SK-N-SH (cell line): Measurements from ENCODE around the gene TXN. TPM values are rescaled to one million over a fixed set of nuclear protein-coding genes. Genes with fewer than 3 reads are reported as not detected.

Experiments used
- CTCF ChIA-PET: fragments of 300-600, 350-600 bp; formaldehyde crosslinking; extraction: SDS; loops from one replicate; lab custom pipeline; 2021; lab: Yijun Ruan, JAX
- POLR2A ChIA-PET: fragments of 350-600 bp; sonication (Branson Sonifier 250); formaldehyde crosslinking; extraction: SDS; loops from one replicate; lab custom pipeline; 2020; ENCODE audit warnings: antibody characterized with exemption, inconsistent platforms; lab: Yijun Ruan, JAX
- DNase-seq: peaks from one replicate; pipeline ENCODE4 v3.0.0; 2012
- H2AFZ ChIP-seq: fragments of 200-600 bp; sonication (generic); 2 replicates; pipeline ENCODE4 v1.8.1; 2016; ENCODE audit warnings: antibody characterized with exemption, mild to moderate bottlenecking, low read depth
- H3F3A ChIP-seq: fragments of 200-600 bp; sonication (generic); replicated peaks from 2 replicates; pipeline ENCODE3; 2016; ENCODE audit warnings: antibody characterized with exemption, mild to moderate bottlenecking; ENCODE audit not compliant: insufficient read depth
- H3K27ac ChIP-seq, 2 experiments: fragments of 200-500 bp in 1 of 2; fragments of 200-600 bp in 1 of 2; sonication (Bioruptor generic) in 1 of 2; sonication (generic), shearing (Covaris generic) in 1 of 2; 2 replicates each; pipeline versions ENCODE4 v1.5.1 to v1.6.1; 2014 to 2016; ENCODE audit warnings: low read depth in 2 of 2, inconsistent platforms in 1 of 2, low read length in 1 of 2, mild to moderate bottlenecking in 1 of 2, mixed read lengths in 1 of 2
- H3K27me3 ChIP-seq: fragments of 200-600 bp; sonication (generic), shearing (Covaris generic); 2 replicates; pipeline ENCODE4 v1.6.1; 2016; ENCODE audit warnings: mixed run types; ENCODE audit not compliant: insufficient read depth
- H3K36me3 ChIP-seq, 2 experiments: fragments of 200-500 bp in 1 of 2; fragments of 200-600 bp in 1 of 2; sonication (Bioruptor generic) in 1 of 2; sonication (generic) in 1 of 2; replicated peaks in 1 of 2; 2 replicates each; pipeline versions ENCODE3 to v1.5.1; 2014 to 2016; ENCODE audit warnings: low read length in 1 of 2, mild to moderate bottlenecking in 1 of 2; ENCODE audit not compliant: insufficient read depth in 2 of 2, control insufficient read depth in 1 of 2
- H3K4me1 ChIP-seq, 2 experiments: fragments of 200-500 bp in 1 of 2; fragments of 200-600 bp in 1 of 2; sonication (Bioruptor generic) in 1 of 2; sonication (generic), shearing (Covaris generic) in 1 of 2; 2 replicates each; pipeline versions ENCODE4 v1.5.1 to v1.6.1; 2014 to 2016; ENCODE audit warnings: low read depth in 1 of 2, low read length in 1 of 2, mixed run types in 1 of 2; ENCODE audit not compliant: insufficient read depth in 2 of 2, control insufficient read depth in 1 of 2
- H3K4me2 ChIP-seq: fragments of 200-600 bp; sonication (generic), shearing (Covaris generic); 2 replicates; pipeline ENCODE4 v1.6.1; 2017; ENCODE audit warnings: mixed run types
- H3K4me3 ChIP-seq, 2 experiments: fragments of 200-500 bp in 1 of 2; fragments of 200-600 bp in 1 of 2; sonication (Bioruptor generic) in 1 of 2; sonication (generic), shearing (Covaris generic) in 1 of 2; 2 replicates each; pipeline versions ENCODE4 v1.5.1 to v1.8.1; 2014 to 2016; ENCODE audit warnings: low read depth in 2 of 2, inconsistent platforms in 1 of 2, low read length in 1 of 2, mild to moderate bottlenecking in 1 of 2, mixed read lengths in 1 of 2, moderate library complexity in 1 of 2
- H3K79me2 ChIP-seq: fragments of 200-600 bp; sonication (generic); 2 replicates; pipeline ENCODE4 v1.8.1; 2017; ENCODE audit warnings: mild to moderate bottlenecking; ENCODE audit not compliant: insufficient read depth
- H3K9ac ChIP-seq: fragments of 200-600 bp; sonication (generic); 2 replicates; pipeline ENCODE4 v1.6.1; 2017; ENCODE audit warnings: mixed run types
- H3K9me2 ChIP-seq: fragments of 200-600 bp; sonication (generic); 2 replicates; pipeline ENCODE4 v1.6.1; 2017; ENCODE audit warnings: mixed run types
- H3K9me3 ChIP-seq: fragments of 200-600 bp; sonication (generic); 2 replicates; pipeline ENCODE4 v1.6.1; 2017; ENCODE audit warnings: mixed run types, mild to moderate bottlenecking, moderate library complexity
- H4K20me1 ChIP-seq: fragments of 200-600 bp; sonication (generic); 2 replicates; pipeline ENCODE4 v1.6.1; 2017; ENCODE audit warnings: mild to moderate bottlenecking, mixed run types; ENCODE audit not compliant: insufficient read depth
- CTCF ChIP-seq: fragments of 200-600 bp; sonication (generic); IDR thresholded peaks from 2 replicates; pipeline ENCODE4 v1.6.1; 2017; ENCODE audit warnings: antibody characterized with exemption, mild to moderate bottlenecking, moderate library complexity
- ELF1 ChIP-seq: IDR thresholded peaks from 2 replicates; pipeline ENCODE4 v1.4.0; 2012
- EP300 ChIP-seq, 2 experiments: IDR thresholded peaks; 2 replicates each; pipeline versions ENCODE4 v1.4.0 to v1.6.1; 2012; ENCODE audit warnings: borderline replicate concordance in 1 of 2, low read depth in 1 of 2, low read length in 1 of 2
- EZH2phosphoT487 ChIP-seq: fragments of 200-600 bp; sonication (generic); IDR thresholded peaks from 2 replicates; pipeline ENCODE4 v1.6.1; 2017; ENCODE audit warnings: low read depth, mixed run types, mild to moderate bottlenecking, antibody characterized with exemption, moderate library complexity, borderline replicate concordance
- GABPA ChIP-seq: IDR thresholded peaks from 2 replicates; pipeline ENCODE4 v1.4.0; 2012; ENCODE audit warnings: low read depth, mild to moderate bottlenecking
- IRF3 ChIP-seq: fragments of 150-350 bp; IDR thresholded peaks from 2 replicates; pipeline ENCODE4 v1.6.1; 2016; ENCODE audit warnings: mild to moderate bottlenecking, low read depth, low read length
- JUND ChIP-seq: IDR thresholded peaks from 2 replicates; pipeline ENCODE4 v1.4.0; 2012
- MEF2A ChIP-seq: IDR thresholded peaks from 2 replicates; pipeline ENCODE4 v1.4.0; 2012; ENCODE audit warnings: low read depth, borderline replicate concordance
- NRF1 ChIP-seq: IDR thresholded peaks from 2 replicates; pipeline ENCODE4 v1.6.1; 2012; ENCODE audit warnings: low read depth, mild to moderate bottlenecking, low read length
- RAD21 ChIP-seq: IDR thresholded peaks from 2 replicates; pipeline ENCODE4 v1.6.1; 2012; ENCODE audit warnings: mild to moderate bottlenecking, low read length
- SMC3 ChIP-seq: IDR thresholded peaks from 2 replicates; pipeline ENCODE4 v1.6.1; 2012; ENCODE audit warnings: low read depth, low read length, improper control_type of control experiment
- TCF12 ChIP-seq: IDR thresholded peaks from 2 replicates; pipeline ENCODE4 v1.4.0; 2012
- TEAD4 ChIP-seq: IDR thresholded peaks from 2 replicates; pipeline ENCODE4 v1.4.0; 2012; ENCODE audit warnings: mild to moderate bottlenecking, borderline replicate concordance; ENCODE audit not compliant: insufficient read depth
- USF1 ChIP-seq: IDR thresholded peaks from 2 replicates; pipeline ENCODE4 v1.4.0; 2012; ENCODE audit warnings: low read depth, borderline replicate concordance
- USF2 ChIP-seq: fragments of 150-350 bp; IDR thresholded peaks from 2 replicates; pipeline ENCODE4 v1.6.1; 2017; ENCODE audit warnings: antibody characterized with exemption, low read length, low read depth, borderline replicate concordance
- WGBS: methylation state at CpG from one replicate; pipeline ENCODE4 v1.1.6; 2017; ENCODE audit warnings: low lambda C conversion rate; 5-methylcytosine and 5-hydroxymethylcytosine counted together
- polyA plus RNA-seq, 3 experiments: library from polyadenylated mRNA; depleted of rRNA; stranded (reverse); fragments of >200 nt; gene quantifications; 2 replicates each; pipeline ENCODE4 v1.2.3, GENCODE V29; 2012

Gene TXN
- polyA plus RNA-seq, 1 of the 3 experiments (the other 2 are of a cell fraction), result 281 TPM

- H3K9me2 ChIP-seq, result no peaks in the 10 kb centered on the region
- H3K9me3 ChIP-seq, result no peaks in the 10 kb centered on the region
- no peak overlapping the region for H3K4me2 ChIP-seq
- ChIA-PET POLR2A (no interaction called here), CTCF (no interaction called here)
- no peak overlapping the region for H3K27ac ChIP-seq
- 50% methylated on average over 6 of the region's 6 CpGs for WGBS
- no peaks in the 10 kb centered on the region for H3K27me3 ChIP-seq
- no peaks in the 10 kb centered on the region for H3K79me2 ChIP-seq
- DNase-seq, result no peak
- H3K4me1 ChIP-seq, result no peaks in the 10 kb centered on the region
- no peak overlapping the region for H3K9ac ChIP-seq
- TF ChIP-seq RAD21 (no peak), GABPA (no peak), NRF1 (no peak), MEF2A (no peak), IRF3 (no peak), JUND (no peak), CTCF (no peak)
- H3F3A ChIP-seq, result no peaks in the 10 kb centered on the region
- no peak overlapping the region for H2AFZ ChIP-seq
- H3K36me3 ChIP-seq, result no peaks in the 10 kb centered on the region
- no peak overlapping the region for H3K4me3 ChIP-seq
- no peaks in the 10 kb centered on the region for H4K20me1 ChIP-seq
Observed at GRCh38 chr9:110284211-110284844, 28.0 kb upstream of the TXN start.

- H3K4me2 ChIP-seq, result no peak overlapping the region
- POLR2A ChIA-PET, result no interaction called here
Observed at GRCh38 chr9:110283751-110284150, 27.4 kb upstream of the TXN start.

More at GRCh38 chr9:110283751-110284150, 27.4 kb upstream of the TXN start:
- no peaks in the 10 kb centered on the region for H3K36me3 ChIP-seq
- no peaks in the 10 kb centered on the region for H3K9me2 ChIP-seq
- no peak overlapping the region for H2AFZ ChIP-seq
- WGBS, result 25% methylated on average over 1 of the region's 1 CpG
- H3K4me3 ChIP-seq, result no peak overlapping the region
- no peaks in the 10 kb centered on the region for H3K4me1 ChIP-seq
- TF ChIP-seq USF2 (no peak), CTCF (no peak), TCF12 (no peak), MEF2A (no peak), JUND (no peak), EZH2phosphoT487 (no peak), ELF1 (no peak), EP300 (IDR thresholded peaks at IDR 0.05; ENCODE audit: borderline replicate concordance in 1 of 2, low read depth in 1 of 2, low read length in 1 of 2) (no peak), USF1 (no peak), TEAD4 (no peak), SMC3 (no peak), NRF1 (no peak)
- H3K27ac ChIP-seq, result no peak overlapping the region
- CTCF ChIA-PET, result no interaction called here
- H3F3A ChIP-seq, result no peaks in the 10 kb centered on the region
- H3K9me3 ChIP-seq, result no peaks in the 10 kb centered on the region
- no peak for DNase-seq
- H3K27me3 ChIP-seq, result no peaks in the 10 kb centered on the region
- H4K20me1 ChIP-seq, result no peaks in the 10 kb centered on the region
- no peaks in the 10 kb centered on the region for H3K79me2 ChIP-seq
- no peak overlapping the region for H3K9ac ChIP-seq
